Aorta (tissue), 5 donors: Measurements from ENCODE around the gene U2AF2. TPM values are rescaled to one million over a fixed set of nuclear protein-coding genes. Genes with fewer than 3 reads are reported as not detected.

ENCODE experiments used
- ATAC-seq: fragments of 200-7000 bp; cut with Tn5 transposase; one replicate; pipeline ENCODE4 v1.9.1; 2022; ENCODE audit warnings: moderate library complexity; ENCODE audit not compliant: low FRiP score
- DNase-seq, 2 donors: peaks; one replicate each; pipeline ENCODE4 v3.0.0-alpha.2; 2020
- H3K27ac ChIP-seq, 2 donors: one replicate each; pipeline ENCODE4 v1.5.1; 2013; ENCODE audit warnings: low read length in 2 of 2, mild to moderate bottlenecking in 2 of 2, moderate library complexity in 2 of 2, control low read depth in 1 of 2, inconsistent platforms in 1 of 2, low read depth in 1 of 2
- H3K27me3 ChIP-seq, 2 donors: one replicate each; pipeline ENCODE4 v1.6.1; 2013; ENCODE audit warnings: control low read depth in 1 of 2, low read length in 1 of 2, mild to moderate bottlenecking in 1 of 2, moderate library complexity in 1 of 2; ENCODE audit not compliant: insufficient read depth in 2 of 2, control insufficient read depth in 1 of 2
- H3K36me3 ChIP-seq, 2 donors: one replicate each; pipeline ENCODE4 v1.6.1; 2013; ENCODE audit warnings: control low read depth in 1 of 2, low read length in 1 of 2, mild to moderate bottlenecking in 1 of 2; ENCODE audit not compliant: insufficient read depth in 2 of 2, control insufficient read depth in 1 of 2
- H3K4me1 ChIP-seq, 2 donors: one replicate each; pipeline ENCODE4 v1.6.1; 2013; ENCODE audit warnings: low read length in 2 of 2, control low read depth in 1 of 2, mild to moderate bottlenecking in 1 of 2, moderate library complexity in 1 of 2; ENCODE audit not compliant: insufficient read depth in 2 of 2, control insufficient read depth in 1 of 2
- H3K4me3 ChIP-seq, 2 donors: one replicate each; pipeline ENCODE4 v1.5.1; 2013; ENCODE audit warnings: low read length in 2 of 2, control low read depth in 1 of 2, mild to moderate bottlenecking in 1 of 2
- H3K9me3 ChIP-seq: one replicate; pipeline ENCODE4 v1.6.1; 2013; ENCODE audit warnings: mild to moderate bottlenecking, low read length; ENCODE audit not compliant: control insufficient read depth
- WGBS, 2 donors: extraction: QIAGEN DNeasy Blood & Tissue Kit; methylation state at CpG; one replicate each; pipeline ENCODE4 v1.1.7; 2013; 5-methylcytosine and 5-hydroxymethylcytosine counted together
- intact Hi-C, 2 donors: fragments of 100-400 bp; cut with DNase I; formaldehyde crosslinking; loops; one replicate each; pipeline versions ENCODE4 v1.14.2 to v1.15.0; 2022
- polyA plus RNA-seq, 2 donors: library from polyadenylated mRNA; stranded (reverse); fragments of 200-250 nt; gene quantifications; one replicate each; pipeline ENCODE4 v1.2.3, GENCODE V29; 2013
- total RNA-seq, 2 donors: library from RNA; stranded (reverse); fragmentation: NEBNext Ultra II Directional; extraction: Animal tissue kit (Norgen Biotek cat#: 25700); gene quantifications; one replicate each; pipeline ENCODE4 v1.2.1, GENCODE V29; 2021
- donor health status: healthy with polysubstance abuse.
- donor health status: Bipolar disorder and iron deficiency.
- donor health status: DM: no; HTN: no; CAD: no.
- donor health status: DM: no; HTN: no; CAD: no.
- donor health status: DM: yes; HTN: yes; CAD: no.

The U2AF2 gene
- total and polyA plus RNA-seq, 4 donors = 40.6 to 129 (median 89.5) TPM

- no peaks in the 10 kb centered on the region for H3K4me1 ChIP-seq
- 87 to 88% methylated on average over 29 of the region's 29 CpGs for WGBS, 2 donors
- H3K27me3 ChIP-seq = no peaks in the 10 kb centered on the region
- intact Hi-C loops = no loop called here
- peaks cover 0 to 18% of the 10 kb centered on the region in 2 donors for H3K36me3 ChIP-seq
- ATAC-seq (no peak), DNase-seq (peak; percentile 36 to 39)
- no peak overlapping the region for H3K27ac ChIP-seq
- no peaks in the 10 kb centered on the region for H3K9me3 ChIP-seq
- no peak overlapping the region for H3K4me3 ChIP-seq
Measured at GRCh38 chr19:55686311-55687050, 31.6 kb downstream of the U2AF2 start.

GRCh38 chr19:55687281-55688201 is 32.7 kb downstream of the U2AF2 start:
- Histone ChIP-seq H3K27me3 (no peaks in the 10 kb centered on the region), H3K36me3 (peaks cover 0 to 19% of the 10 kb centered on the region in 2 donors), H3K4me3 (no peak overlapping the region), H3K4me1 (no peaks in the 10 kb centered on the region), H3K9me3 (no peaks in the 10 kb centered on the region), H3K27ac (no peak overlapping the region)
- WGBS, 2 donors = 90 to 91% methylated on average over 22 of the region's 22 CpGs
- peak; percentile 40 to 70 for DNase-seq
- intact Hi-C loops = no loop called here
- ATAC-seq = no peak

GRCh38 chr19:55688422-55689218 is 33.8 kb downstream of the U2AF2 start:
- Histone ChIP-seq H3K4me3 (no peak overlapping the region), H3K4me1 (no peaks in the 10 kb centered on the region), H3K27me3 (no peaks in the 10 kb centered on the region), H3K27ac (no peak overlapping the region), H3K36me3 (peaks cover 0 to 19% of the 10 kb centered on the region in 2 donors), H3K9me3 (no peaks in the 10 kb centered on the region)
- WGBS, 2 donors = 78 to 79% methylated on average over 27 of the region's 27 CpGs
- no peak for ATAC-seq
- DNase-seq = peak; percentile 33 to 61
- intact Hi-C loops = no loop called here

- Histone ChIP-seq H3K9me3 (no peaks in the 10 kb centered on the region), H3K4me1 (no peaks in the 10 kb centered on the region), H3K36me3 (peaks cover 0 to 19% of the 10 kb centered on the region in 2 donors), H3K4me3 (no peak overlapping the region), H3K27me3 (no peaks in the 10 kb centered on the region), H3K27ac (no peak overlapping the region)
- intact Hi-C loops = no loop called here
- 92 to 93% methylated on average over 35 of the region's 35 CpGs for WGBS, 2 donors
- DNase-seq (peak; percentile 33 to 70), ATAC-seq (no peak)
Measured at GRCh38 chr19:55689411-55690108, 34.7 kb downstream of the U2AF2 start.

- no peaks in the 10 kb centered on the region for H3K4me1 ChIP-seq
- no peak overlapping the region for H3K27ac ChIP-seq
- ATAC-seq = no peak
- no peaks in the 10 kb centered on the region for H3K9me3 ChIP-seq
- no peak for DNase-seq
- H3K36me3 ChIP-seq = peaks cover 3 to 19% of the 10 kb centered on the region in 2 donors
- intact Hi-C loops = no loop called here
- H3K4me3 ChIP-seq = no peak overlapping the region
- H3K27me3 ChIP-seq = no peaks in the 10 kb centered on the region
- 92 to 94% methylated on average over 25 of the region's 25 CpGs for whole genome bisulfite sequencing, 2 donors
Measured at GRCh38 chr19:55690109-55690768, 35.4 kb downstream of the U2AF2 start.

DNA sequence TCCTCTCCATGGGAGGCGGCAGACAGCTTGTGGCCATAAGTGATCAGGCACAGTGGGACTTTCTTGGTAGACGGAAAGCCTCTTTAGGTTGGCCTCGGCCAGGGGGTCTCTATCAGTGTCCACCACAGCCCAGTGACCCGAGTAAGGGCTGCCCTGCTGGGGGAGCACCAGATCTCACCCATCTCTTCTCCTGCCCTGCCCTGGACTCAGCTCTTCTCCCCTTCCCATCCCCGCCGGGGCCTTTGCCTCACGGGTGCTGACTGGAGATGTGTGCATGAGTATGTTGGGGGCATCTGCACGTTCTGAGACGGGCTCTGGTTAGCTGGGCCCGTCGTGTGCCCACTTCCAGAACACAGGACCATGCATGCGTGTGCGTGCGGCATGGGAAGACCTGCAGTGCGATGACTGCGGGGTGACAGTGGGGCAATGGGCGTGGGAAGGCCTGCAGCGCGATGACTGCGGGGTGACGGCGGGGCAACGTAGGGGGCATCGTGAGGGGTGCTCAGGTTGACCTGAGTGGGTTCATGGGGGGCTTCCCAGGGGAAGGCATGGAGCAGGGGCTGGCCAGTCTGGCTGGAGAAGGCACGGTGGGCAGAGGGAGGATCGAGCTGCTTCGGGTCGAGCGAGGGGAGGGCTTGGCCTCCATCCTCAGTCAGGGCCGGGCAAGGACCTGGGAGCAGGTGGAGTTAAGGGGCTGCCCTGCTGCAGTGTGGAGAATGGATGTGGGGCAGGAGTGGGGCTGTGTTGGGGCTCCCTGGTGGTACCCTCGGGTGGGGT is 36.1 kb downstream of the U2AF2 start:
- peaks cover 5 to 19% of the 10 kb centered on the region in 2 donors for H3K36me3 ChIP-seq
- 93% methylated on average over 31 of the region's 31 CpGs for WGBS, 2 donors
- H3K4me3 ChIP-seq = no peak overlapping the region
- intact Hi-C loops = no loop called here
- no peaks in the 10 kb centered on the region for H3K4me1 ChIP-seq
- no peaks in the 10 kb centered on the region for H3K27me3 ChIP-seq
- H3K9me3 ChIP-seq = no peaks in the 10 kb centered on the region
- no peak overlapping the region for H3K27ac ChIP-seq
- ATAC-seq (no peak), DNase-seq (peak in 1 of 2 donors; percentile 65)

DNA sequence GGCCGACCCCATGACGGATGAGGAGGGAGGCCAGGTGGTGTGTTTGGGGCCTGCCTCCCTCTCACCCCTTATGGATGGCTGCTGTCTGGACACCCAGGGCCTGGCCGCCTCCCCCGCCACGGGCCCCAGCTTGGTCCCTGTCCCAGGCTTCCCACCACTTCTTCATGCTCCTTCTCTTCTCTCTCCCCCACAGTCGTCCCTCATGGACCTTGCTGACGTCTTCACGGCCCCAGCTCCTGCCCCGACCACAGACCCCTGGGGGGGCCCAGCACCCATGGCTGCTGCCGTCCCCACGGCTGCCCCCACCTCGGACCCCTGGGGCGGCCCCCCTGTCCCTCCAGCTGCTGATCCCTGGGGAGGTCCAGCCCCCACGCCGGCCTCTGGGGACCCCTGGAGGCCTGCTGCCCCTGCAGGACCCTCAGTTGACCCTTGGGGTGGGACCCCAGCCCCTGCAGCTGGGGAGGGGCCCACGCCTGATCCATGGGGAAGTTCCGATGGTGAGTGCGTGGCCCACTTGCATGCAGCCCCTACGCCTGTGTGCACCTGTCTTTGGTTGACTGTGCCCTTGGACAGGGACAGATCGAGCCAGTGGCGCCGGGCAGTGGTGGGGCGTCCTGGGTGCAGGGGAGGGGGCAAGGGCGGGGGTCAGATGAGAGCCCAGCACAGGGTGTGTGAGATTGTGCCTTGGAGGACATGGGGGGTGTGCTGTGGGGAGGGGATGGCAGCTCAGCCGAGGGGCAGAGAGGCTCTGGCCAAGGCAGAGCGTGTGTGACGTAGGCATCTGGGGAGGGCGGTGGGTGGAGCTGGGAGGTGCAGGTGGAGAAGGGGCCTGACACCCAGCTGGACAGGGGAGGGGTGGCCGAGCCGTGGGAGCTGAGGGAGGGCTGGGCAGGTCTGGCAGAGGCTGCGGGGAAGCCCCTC is 37.0 kb downstream of the U2AF2 start:
- Histone ChIP-seq H3K27me3 (no peaks in the 10 kb centered on the region), H3K4me3 (no peak overlapping the region), H3K4me1 (no peaks in the 10 kb centered on the region), H3K9me3 (no peaks in the 10 kb centered on the region), H3K36me3 (peaks cover 5 to 23% of the 10 kb centered on the region in 2 donors), H3K27ac (no peak overlapping the region)
- DNase-seq (peak in 1 of 2 donors; percentile 60), ATAC-seq (no peak)
- intact Hi-C loops = no loop called here
- WGBS, 2 donors = 91 to 93% methylated on average over 30 to 31 of the region's 31 CpGs
